ENCODE data around the gene CORO2B.
A peak's percentile ranks its signal among the peaks of the same experiment; 100 is the strongest.

Gene CORO2B

GRCh38 chr15:68584756-68585573 lies 6.2 kb downstream of the CORO2B start:
- peaks cover 15% of the 10 kb centered on the region for H3K27me3 ChIP-seq (ENCODE audit: control insufficient read depth, insufficient read depth, low read length)
- no peak overlapping the region for H3K4me3 ChIP-seq (ENCODE audit: low read depth, low read length)
- no peaks in the 10 kb centered on the region for H3K36me3 ChIP-seq (ENCODE audit: control insufficient read depth, insufficient read depth, low read length)
- no peak overlapping the region for H3K27ac ChIP-seq (ENCODE audit: low read depth, low read length)
- no peaks in the 10 kb centered on the region for H3K9me3 ChIP-seq (ENCODE audit: control insufficient read depth, insufficient read depth, low read length)
- peaks cover 24% of the 10 kb centered on the region for H3K4me1 ChIP-seq (ENCODE audit: control insufficient read depth, insufficient read depth, low read length)
- H3K9ac ChIP-seq (ENCODE audit: low read depth, low read length), result no peak overlapping the region

- Histone ChIP-seq H3K27ac (ENCODE audit: low read depth, low read length) (peak overlapping the region; percentile 24), H3K9me3 (ENCODE audit: control insufficient read depth, insufficient read depth, low read length) (no peaks in the 10 kb centered on the region), H3K9ac (ENCODE audit: low read depth, low read length) (no peak overlapping the region), H3K4me1 (ENCODE audit: control insufficient read depth, insufficient read depth, low read length) (peaks cover 21% of the 10 kb centered on the region), H3K4me3 (ENCODE audit: low read depth, low read length) (no peak overlapping the region), H3K36me3 (ENCODE audit: control insufficient read depth, insufficient read depth, low read length) (no peaks in the 10 kb centered on the region), H3K27me3 (ENCODE audit: control insufficient read depth, insufficient read depth, low read length) (peaks cover 8% of the 10 kb centered on the region)
These were observed 6.9 kb downstream of the CORO2B start for GRCh38 chr15:68585574-68586273.

- Histone ChIP-seq H3K27ac (ENCODE audit: low read depth, low read length) (peak overlapping the region; percentile 65), H3K9me3 (ENCODE audit: control insufficient read depth, insufficient read depth, low read length) (no peaks in the 10 kb centered on the region), H3K27me3 (ENCODE audit: control insufficient read depth, insufficient read depth, low read length) (peaks cover 3% of the 10 kb centered on the region; the same call in 1 of the 2 replicates), H3K4me1 (ENCODE audit: control insufficient read depth, insufficient read depth, low read length) (peaks cover 21% of the 10 kb centered on the region), H3K36me3 (ENCODE audit: control insufficient read depth, insufficient read depth, low read length) (no peaks in the 10 kb centered on the region), H3K9ac (ENCODE audit: low read depth, low read length) (no peak overlapping the region), H3K4me3 (ENCODE audit: low read depth, low read length) (no peak overlapping the region)
These were observed 7.6 kb downstream of the CORO2B start for GRCh38 chr15:68586274-68586961.

- Histone ChIP-seq H3K9me3 (ENCODE audit: control insufficient read depth, insufficient read depth, low read length) (no peaks in the 10 kb centered on the region), H3K4me1 (ENCODE audit: control insufficient read depth, insufficient read depth, low read length) (peaks cover 12% of the 10 kb centered on the region), H3K27ac (ENCODE audit: low read depth, low read length) (no peak overlapping the region), H3K9ac (ENCODE audit: low read depth, low read length) (no peak overlapping the region), H3K27me3 (ENCODE audit: control insufficient read depth, insufficient read depth, low read length) (no peaks in the 10 kb centered on the region), H3K4me3 (ENCODE audit: low read depth, low read length) (no peak overlapping the region), H3K36me3 (ENCODE audit: control insufficient read depth, insufficient read depth, low read length) (no peaks in the 10 kb centered on the region)
These were observed 9.1 kb downstream of the CORO2B start for GRCh38 chr15:68587769-68588385.

GRCh38 chr15:68589053-68589452 lies 10.3 kb downstream of the CORO2B start:
- no peak overlapping the region for H3K9ac ChIP-seq (ENCODE audit: low read depth, low read length)
- H3K4me3 ChIP-seq (ENCODE audit: low read depth, low read length), result no peak overlapping the region
- peaks cover 11% of the 10 kb centered on the region; the same call in 1 of the 2 replicates for H3K4me1 ChIP-seq (ENCODE audit: control insufficient read depth, insufficient read depth, low read length)
- H3K27me3 ChIP-seq (ENCODE audit: control insufficient read depth, insufficient read depth, low read length), result no peaks in the 10 kb centered on the region
- no peak overlapping the region for H3K27ac ChIP-seq (ENCODE audit: low read depth, low read length)
- H3K36me3 ChIP-seq (ENCODE audit: control insufficient read depth, insufficient read depth, low read length), result no peaks in the 10 kb centered on the region
- H3K9me3 ChIP-seq (ENCODE audit: control insufficient read depth, insufficient read depth, low read length), result no peaks in the 10 kb centered on the region

GRCh38 chr15:68589783-68590710 lies 11.3 kb downstream of the CORO2B start:
- Histone ChIP-seq H3K36me3 (ENCODE audit: control insufficient read depth, insufficient read depth, low read length) (no peaks in the 10 kb centered on the region), H3K27me3 (ENCODE audit: control insufficient read depth, insufficient read depth, low read length) (no peaks in the 10 kb centered on the region), H3K4me1 (ENCODE audit: control insufficient read depth, insufficient read depth, low read length) (peaks cover 11% of the 10 kb centered on the region; the same call in 1 of the 2 replicates), H3K9ac (ENCODE audit: low read depth, low read length) (no peak overlapping the region), H3K9me3 (ENCODE audit: control insufficient read depth, insufficient read depth, low read length) (no peaks in the 10 kb centered on the region), H3K4me3 (ENCODE audit: low read depth, low read length) (no peak overlapping the region), H3K27ac (ENCODE audit: low read depth, low read length) (peak overlapping the region; percentile 18)

- no peaks in the 10 kb centered on the region for H3K36me3 ChIP-seq (ENCODE audit: control insufficient read depth, insufficient read depth, low read length)
- H3K9ac ChIP-seq (ENCODE audit: low read depth, low read length), result no peak overlapping the region
- no peaks in the 10 kb centered on the region for H3K27me3 ChIP-seq (ENCODE audit: control insufficient read depth, insufficient read depth, low read length)
- H3K4me3 ChIP-seq (ENCODE audit: low read depth, low read length), result no peak overlapping the region
- H3K9me3 ChIP-seq (ENCODE audit: control insufficient read depth, insufficient read depth, low read length), result no peaks in the 10 kb centered on the region
- no peak overlapping the region for H3K27ac ChIP-seq (ENCODE audit: low read depth, low read length)
- H3K4me1 ChIP-seq (ENCODE audit: control insufficient read depth, insufficient read depth, low read length), result peaks cover 11% of the 10 kb centered on the region; the same call in 1 of the 2 replicates
These were observed 12.1 kb downstream of the CORO2B start for GRCh38 chr15:68590721-68591389.

GRCh38 chr15:68592054-68592453 lies 13.3 kb downstream of the CORO2B start:
- H3K36me3 ChIP-seq (ENCODE audit: control insufficient read depth, insufficient read depth, low read length), result no peaks in the 10 kb centered on the region
- peaks cover 11% of the 10 kb centered on the region; the same call in 1 of the 2 replicates for H3K4me1 ChIP-seq (ENCODE audit: control insufficient read depth, insufficient read depth, low read length)
- H3K27ac ChIP-seq (ENCODE audit: low read depth, low read length), result no peak overlapping the region
- no peak overlapping the region for H3K9ac ChIP-seq (ENCODE audit: low read depth, low read length)
- H3K4me3 ChIP-seq (ENCODE audit: low read depth, low read length), result no peak overlapping the region
- H3K27me3 ChIP-seq (ENCODE audit: control insufficient read depth, insufficient read depth, low read length), result no peaks in the 10 kb centered on the region
- no peaks in the 10 kb centered on the region for H3K9me3 ChIP-seq (ENCODE audit: control insufficient read depth, insufficient read depth, low read length)

GRCh38 chr15:68592544-68592943 lies 13.8 kb downstream of the CORO2B start:
- no peaks in the 10 kb centered on the region for H3K9me3 ChIP-seq (ENCODE audit: control insufficient read depth, insufficient read depth, low read length)
- peaks cover 11% of the 10 kb centered on the region; the same call in 1 of the 2 replicates for H3K4me1 ChIP-seq (ENCODE audit: control insufficient read depth, insufficient read depth, low read length)

More at GRCh38 chr15:68592544-68592943, 13.8 kb downstream of the CORO2B start:
- Histone ChIP-seq H3K36me3 (ENCODE audit: control insufficient read depth, insufficient read depth, low read length) (no peaks in the 10 kb centered on the region), H3K9ac (ENCODE audit: low read depth, low read length) (no peak overlapping the region), H3K27me3 (ENCODE audit: control insufficient read depth, insufficient read depth, low read length) (no peaks in the 10 kb centered on the region), H3K4me3 (ENCODE audit: low read depth, low read length) (no peak overlapping the region), H3K27ac (ENCODE audit: low read depth, low read length) (no peak overlapping the region)

Data from HUES48 (cell line).